ENCODE results near the gene SNRPD3. TPM values are rescaled to one million over a fixed set of nuclear protein-coding genes. Genes with fewer than 3 reads are reported as not detected.

Gene SNRPD3
- total and polyA plus RNA-seq, 8 donors: 62.7 to 187 (median 172) TPM

- ATAC-seq (no peak), DNase-seq (no peak)
- Histone ChIP-seq H3K9me3 (no peaks in the 10 kb centered on the region), H3K4me1 (peaks cover 0 to 57% of the 10 kb centered on the region in 2 donors), H3K36me3 (no peaks in the 10 kb centered on the region), H3K27ac (no peak overlapping the region), H3K4me3 (no peak overlapping the region), H3K27me3 (no peaks in the 10 kb centered on the region)
- intact Hi-C loops (cut with DNase I): no loop called here
- TF ChIP-seq CTCF (IDR thresholded peaks at IDR 0.05): no peak
Measured at GRCh38 chr22:24519496-24519895, 36.3 kb upstream of the SNRPD3 start.

GRCh38 chr22:24521791-24522245, 34.0 kb upstream of the SNRPD3 start:
- no peak overlapping the region for H3K4me3 ChIP-seq
- peak; percentile 96 for ATAC-seq
- DNase-seq: peak in 2 of 4 donors; percentile 78 to 81
- H3K27me3 ChIP-seq: no peaks in the 10 kb centered on the region
- H3K9me3 ChIP-seq: no peaks in the 10 kb centered on the region
- peak overlapping the region in 1 of 2 donors; percentile 23 for H3K27ac ChIP-seq
- no peaks in the 10 kb centered on the region for H3K36me3 ChIP-seq
- TF ChIP-seq CTCF (IDR thresholded peaks at IDR 0.05): peak; percentile 19 to 43
- peaks cover 4 to 52% of the 10 kb centered on the region in 2 donors for H3K4me1 ChIP-seq
- intact Hi-C loops (cut with DNase I): no loop called here

- no peak overlapping the region for H3K27ac ChIP-seq
- no peaks in the 10 kb centered on the region for H3K9me3 ChIP-seq
- no peak overlapping the region for H3K4me3 ChIP-seq
- peaks cover 4 to 46% of the 10 kb centered on the region in 2 donors for H3K4me1 ChIP-seq
- ATAC-seq (no peak), DNase-seq (no peak)
- H3K27me3 ChIP-seq: no peaks in the 10 kb centered on the region
- intact Hi-C loops (cut with DNase I): no loop called here
- no peaks in the 10 kb centered on the region for H3K36me3 ChIP-seq
- no peak for TF ChIP-seq CTCF (IDR thresholded peaks at IDR 0.05)
Measured at GRCh38 chr22:24523873-24524272, 31.9 kb upstream of the SNRPD3 start.

- peaks cover 4 to 29% of the 10 kb centered on the region in 2 donors for H3K4me1 ChIP-seq
- DNase-seq (peak; percentile 59 to 86 (median 68)), ATAC-seq (peak; percentile 74)
- intact Hi-C loops (cut with DNase I): no loop called here
- H3K27ac ChIP-seq: no peak overlapping the region
- no peaks in the 10 kb centered on the region for H3K27me3 ChIP-seq
- H3K4me3 ChIP-seq: no peak overlapping the region
- no peaks in the 10 kb centered on the region for H3K36me3 ChIP-seq
- H3K9me3 ChIP-seq: no peaks in the 10 kb centered on the region
- TF ChIP-seq CTCF (IDR thresholded peaks at IDR 0.05): peak; percentile 80 to 85
Measured at GRCh38 chr22:24525416-24526037, 30.3 kb upstream of the SNRPD3 start.

GRCh38 chr22:24526191-24526590, 29.6 kb upstream of the SNRPD3 start:
- intact Hi-C loops (cut with DNase I): no loop called here
- no peak for TF ChIP-seq CTCF (IDR thresholded peaks at IDR 0.05)
- no peak for DNase-seq
- ATAC-seq: no peak
- peaks cover 4 to 23% of the 10 kb centered on the region in 2 donors for H3K4me1 ChIP-seq
- H3K27me3 ChIP-seq: no peaks in the 10 kb centered on the region
- H3K27ac ChIP-seq: no peak overlapping the region
- no peak overlapping the region for H3K4me3 ChIP-seq
- no peaks in the 10 kb centered on the region for H3K36me3 ChIP-seq
- no peaks in the 10 kb centered on the region for H3K9me3 ChIP-seq
